ENCODE data around the gene USP26.
"Not testable (repeated sequence)": the region's sequence is repeated elsewhere in the genome, so short reads cannot be mapped to it uniquely, and the experiment has no call there.

The USP26 gene, protein sequence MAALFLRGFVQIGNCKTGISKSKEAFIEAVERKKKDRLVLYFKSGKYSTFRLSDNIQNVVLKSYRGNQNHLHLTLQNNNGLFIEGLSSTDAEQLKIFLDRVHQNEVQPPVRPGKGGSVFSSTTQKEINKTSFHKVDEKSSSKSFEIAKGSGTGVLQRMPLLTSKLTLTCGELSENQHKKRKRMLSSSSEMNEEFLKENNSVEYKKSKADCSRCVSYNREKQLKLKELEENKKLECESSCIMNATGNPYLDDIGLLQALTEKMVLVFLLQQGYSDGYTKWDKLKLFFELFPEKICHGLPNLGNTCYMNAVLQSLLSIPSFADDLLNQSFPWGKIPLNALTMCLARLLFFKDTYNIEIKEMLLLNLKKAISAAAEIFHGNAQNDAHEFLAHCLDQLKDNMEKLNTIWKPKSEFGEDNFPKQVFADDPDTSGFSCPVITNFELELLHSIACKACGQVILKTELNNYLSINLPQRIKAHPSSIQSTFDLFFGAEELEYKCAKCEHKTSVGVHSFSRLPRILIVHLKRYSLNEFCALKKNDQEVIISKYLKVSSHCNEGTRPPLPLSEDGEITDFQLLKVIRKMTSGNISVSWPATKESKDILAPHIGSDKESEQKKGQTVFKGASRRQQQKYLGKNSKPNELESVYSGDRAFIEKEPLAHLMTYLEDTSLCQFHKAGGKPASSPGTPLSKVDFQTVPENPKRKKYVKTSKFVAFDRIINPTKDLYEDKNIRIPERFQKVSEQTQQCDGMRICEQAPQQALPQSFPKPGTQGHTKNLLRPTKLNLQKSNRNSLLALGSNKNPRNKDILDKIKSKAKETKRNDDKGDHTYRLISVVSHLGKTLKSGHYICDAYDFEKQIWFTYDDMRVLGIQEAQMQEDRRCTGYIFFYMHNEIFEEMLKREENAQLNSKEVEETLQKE

DNA sequence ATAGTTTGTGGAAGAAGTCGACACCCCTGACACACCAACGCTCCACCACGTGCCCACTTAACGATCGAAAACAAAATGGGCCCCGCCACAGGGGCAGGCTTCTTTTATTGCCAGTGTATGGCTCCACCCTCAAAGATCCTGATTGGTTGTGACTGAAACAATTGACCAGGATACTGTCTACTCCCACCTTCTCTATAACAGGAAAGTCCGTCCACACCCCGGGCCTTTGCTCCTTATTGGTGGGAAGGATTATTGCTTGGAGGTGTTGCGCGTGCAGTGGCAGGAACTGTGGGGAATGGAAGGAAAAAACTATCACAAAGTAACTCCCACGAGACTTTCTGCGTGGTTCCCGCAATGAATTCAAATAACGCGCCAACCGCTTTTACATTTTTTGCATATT, at the start of gene USP26:
TSS of gene USP26 (minus strand) at position 79 of the 400 bp plus-strand sequence. CDS start 68,889 bp downstream, outside the sequence.
- no peak for DNase-seq
- intact Hi-C loops (cut with DNase I), result no loop called here

DNA sequence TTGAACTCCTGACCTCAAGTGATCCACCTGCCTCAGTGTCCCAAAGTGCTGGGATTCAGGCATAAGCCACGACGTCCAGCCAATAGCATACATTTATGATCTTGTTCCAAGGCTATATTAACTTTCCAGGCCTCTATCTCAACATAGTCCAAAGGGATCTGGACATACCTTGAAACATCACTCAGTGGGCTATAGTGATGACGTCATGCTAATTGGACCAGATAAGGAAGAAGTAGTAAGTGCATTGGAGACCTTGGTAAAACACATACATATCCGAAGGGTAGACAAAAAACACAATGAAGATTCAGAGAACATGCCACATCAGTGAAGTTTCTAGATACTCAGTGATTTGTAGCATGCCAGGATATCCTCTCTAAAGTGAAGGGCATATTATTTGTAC, 37.4 kb upstream of the USP26 start:
- intact Hi-C loops (cut with DNase I), result no loop called here
- DNase-seq, result no peak

DNA sequence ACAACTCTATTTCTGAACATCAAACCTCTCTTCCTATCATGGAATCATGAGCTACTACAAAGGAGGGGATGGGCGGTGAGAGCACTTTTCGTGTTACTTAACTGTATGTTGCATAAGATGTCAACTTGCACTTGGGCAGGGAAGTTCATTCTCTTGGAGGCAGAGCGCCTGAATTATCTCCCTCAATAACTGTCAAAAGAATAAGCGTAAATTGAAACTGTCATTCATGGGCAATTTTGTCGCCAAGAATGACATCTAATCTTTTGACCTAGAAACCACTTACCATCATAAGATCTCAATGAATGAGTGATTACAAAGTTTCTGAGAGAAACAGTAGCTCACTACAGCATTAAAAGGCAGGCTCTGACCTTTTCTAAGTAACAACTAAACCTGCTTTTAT, 23.5 kb upstream of the USP26 start:
- intact Hi-C loops (cut with DNase I), result no loop called here
- no peak for DNase-seq

DNA sequence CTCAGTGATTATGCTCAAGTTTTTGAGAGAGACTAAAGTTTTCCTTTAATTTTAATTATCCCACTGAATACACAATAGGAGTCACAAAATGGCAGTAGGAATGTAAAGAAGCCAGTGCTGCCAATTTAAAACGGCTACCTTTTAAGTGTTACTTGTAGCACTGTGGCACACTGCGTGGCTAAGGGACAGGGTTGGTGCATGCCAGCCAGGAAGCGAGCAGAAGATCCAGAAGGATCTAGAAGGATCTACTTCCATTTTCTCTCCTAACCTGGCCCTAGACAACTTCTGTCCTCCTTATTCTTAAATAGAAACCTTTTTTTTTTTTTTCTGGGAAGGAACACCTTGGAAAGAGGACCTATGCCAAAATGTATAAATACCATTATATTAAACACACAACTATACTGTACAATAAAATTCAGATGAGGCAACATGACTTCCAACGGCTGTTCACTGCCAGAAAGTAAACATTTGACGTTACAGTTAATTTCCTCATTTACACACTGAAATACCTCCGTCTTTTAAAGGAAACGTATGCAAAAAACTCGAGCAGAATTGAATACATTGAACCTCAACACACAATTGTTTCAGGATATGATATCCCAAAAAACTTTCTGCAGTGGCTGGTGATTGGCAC, 2.7 kb downstream of the USP26 start:
- DNase-seq, result no peak
- intact Hi-C loops (cut with DNase I), result no loop called here

DNA sequence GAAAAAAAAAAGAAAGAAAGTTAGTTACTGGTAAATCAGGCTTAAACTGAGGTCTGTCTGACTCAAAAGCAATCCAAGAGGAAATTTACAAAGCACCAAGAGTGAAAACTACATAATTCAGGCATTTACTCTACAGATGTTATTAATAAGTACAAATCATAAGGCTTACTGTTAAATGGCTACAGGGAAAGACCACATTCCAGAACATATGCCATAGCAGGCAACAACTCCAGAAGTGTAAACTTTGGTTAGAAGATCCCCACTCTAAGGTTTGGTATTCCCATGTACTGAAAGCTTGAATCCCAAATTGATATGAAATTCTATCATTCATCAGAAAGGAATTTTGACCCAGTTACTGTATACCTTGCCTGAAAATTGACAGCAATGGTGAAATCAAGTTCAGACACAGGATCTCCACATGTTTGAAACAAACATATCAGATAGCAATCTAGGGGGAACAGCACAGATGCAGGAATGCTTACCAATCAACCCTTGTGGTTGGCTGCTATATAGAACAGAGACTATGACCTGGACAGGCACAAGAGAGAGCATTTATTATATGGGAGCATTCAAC, 6.6 kb downstream of the USP26 start:
- intact Hi-C loops (cut with DNase I), result no loop called here
- no peak for DNase-seq

DNA sequence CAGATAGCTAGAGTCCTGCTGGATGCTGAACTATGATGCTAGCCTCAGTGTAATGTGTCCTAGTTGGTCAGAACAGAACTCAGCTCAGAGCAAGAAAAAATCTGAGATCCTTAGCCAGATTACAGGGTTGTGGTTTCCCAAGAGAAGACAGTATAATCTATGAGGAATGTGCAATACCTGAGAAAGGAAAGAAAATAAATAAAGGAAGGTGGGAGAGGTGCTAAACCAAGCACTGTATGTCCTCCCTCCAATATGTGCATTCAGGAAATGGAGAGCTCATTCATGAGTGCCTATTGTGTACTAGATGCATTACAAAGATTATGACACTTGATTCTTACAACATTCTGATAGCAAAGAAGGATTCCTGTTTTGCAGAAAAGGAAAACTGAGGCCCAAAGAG, 7.5 kb downstream of the USP26 start:
- no peak for DNase-seq
- intact Hi-C loops (cut with DNase I), result no loop called here

DNA sequence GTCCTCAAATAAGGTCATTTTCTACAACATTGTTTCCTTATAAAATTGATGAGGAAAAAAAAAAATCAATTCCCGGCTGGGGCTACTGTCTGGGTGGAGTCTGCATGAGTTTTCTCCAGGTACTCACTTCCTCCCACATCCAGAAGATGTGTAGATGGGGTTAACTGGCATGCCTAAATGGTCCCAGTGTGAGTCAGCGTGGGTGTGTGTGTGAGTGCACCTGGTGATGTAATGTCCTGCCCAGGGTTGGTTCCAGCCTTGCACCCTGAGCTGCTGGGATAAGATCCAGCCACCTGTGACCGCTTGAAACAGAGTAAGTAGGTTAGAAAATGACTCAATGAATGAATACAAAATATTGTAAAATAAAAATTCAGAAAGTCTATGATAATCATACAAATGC, 11.1 kb downstream of the USP26 start:
- no peak for DNase-seq
- intact Hi-C loops (cut with DNase I), result no loop called here

DNA sequence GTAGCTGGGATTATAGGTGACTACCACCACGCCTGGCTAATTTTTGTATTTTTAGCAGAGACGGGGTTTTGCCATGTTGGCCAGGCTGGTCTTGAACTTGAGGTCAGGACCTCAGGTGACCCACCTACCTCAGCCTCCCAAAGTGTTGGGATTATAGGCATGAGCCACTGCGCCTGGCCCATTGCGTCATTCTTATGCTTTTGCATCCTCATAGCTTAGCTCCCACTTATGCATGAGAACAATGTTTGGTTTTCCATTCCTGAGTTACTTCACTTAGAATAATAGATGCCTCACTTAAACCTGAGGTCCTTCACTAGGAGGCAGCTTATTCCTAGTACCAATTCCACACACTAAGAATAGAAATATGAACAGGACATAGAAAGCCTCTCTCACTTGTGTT, 11.9 kb downstream of the USP26 start:
- intact Hi-C loops (cut with DNase I); DNase-seq: not testable (repeated sequence)

DNA sequence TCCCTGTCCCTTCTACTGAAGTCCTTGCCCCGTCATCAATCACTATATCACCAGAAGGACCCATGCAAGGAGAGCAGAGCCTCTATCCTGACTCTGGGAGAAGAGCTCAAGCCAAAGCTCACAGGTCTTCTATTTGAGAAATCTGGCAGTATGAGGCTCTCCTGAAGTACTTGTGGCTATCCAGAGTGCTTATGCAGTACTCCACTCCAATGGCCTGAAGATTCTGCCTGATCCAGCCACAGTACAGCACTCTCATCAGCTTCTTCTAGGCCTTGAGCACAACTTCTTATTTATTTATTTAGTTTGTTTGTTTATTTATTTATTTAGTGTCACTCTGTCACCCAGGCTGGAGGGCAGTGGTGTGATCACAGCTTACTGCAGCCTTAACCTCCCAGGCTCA, 13.0 kb downstream of the USP26 start:
- DNase-seq, result no peak
- intact Hi-C loops (cut with DNase I), result no loop called here

DNA sequence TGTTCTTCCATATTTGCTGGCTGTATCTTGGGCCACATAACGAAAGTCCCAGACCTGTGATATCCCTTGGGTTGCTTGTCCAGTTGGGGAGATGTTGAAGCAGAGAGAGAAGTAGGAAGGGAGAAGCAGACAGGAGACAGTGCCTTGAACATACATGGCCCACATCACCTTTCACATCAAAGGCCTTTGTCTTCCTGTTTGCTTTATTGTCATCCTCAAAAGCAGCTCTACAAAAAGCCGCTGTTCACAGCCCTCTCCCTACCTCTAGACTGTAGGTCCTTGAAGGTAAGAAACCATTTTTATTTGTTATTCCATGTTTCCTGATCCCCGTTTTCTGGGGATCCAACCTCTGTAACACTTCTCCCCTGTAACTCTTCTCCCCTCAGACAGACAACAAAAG, 14.9 kb downstream of the USP26 start:
- no peak for DNase-seq
- intact Hi-C loops (cut with DNase I), result no loop called here

DNA sequence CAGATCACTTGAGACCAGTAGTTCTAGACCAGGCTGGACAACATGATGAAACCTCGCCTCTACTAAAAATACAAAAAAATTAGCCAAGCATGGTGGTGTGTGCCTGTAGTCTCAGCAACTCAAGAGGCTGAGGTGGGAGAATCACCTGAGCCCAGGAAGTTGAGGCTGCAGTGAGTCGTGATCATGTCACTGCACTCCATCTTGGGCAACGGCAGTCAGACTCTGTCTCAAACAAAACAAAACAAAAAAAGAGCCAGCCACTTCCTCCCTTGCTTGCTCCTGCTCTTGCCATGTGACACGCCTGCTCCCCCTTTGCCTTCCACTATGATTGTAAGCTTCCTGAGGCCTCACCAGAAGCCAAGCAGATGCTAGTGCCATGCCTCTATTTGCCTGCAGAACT, 19.1 kb downstream of the USP26 start:
- DNase-seq; intact Hi-C loops (cut with DNase I): not testable (repeated sequence)

DNA sequence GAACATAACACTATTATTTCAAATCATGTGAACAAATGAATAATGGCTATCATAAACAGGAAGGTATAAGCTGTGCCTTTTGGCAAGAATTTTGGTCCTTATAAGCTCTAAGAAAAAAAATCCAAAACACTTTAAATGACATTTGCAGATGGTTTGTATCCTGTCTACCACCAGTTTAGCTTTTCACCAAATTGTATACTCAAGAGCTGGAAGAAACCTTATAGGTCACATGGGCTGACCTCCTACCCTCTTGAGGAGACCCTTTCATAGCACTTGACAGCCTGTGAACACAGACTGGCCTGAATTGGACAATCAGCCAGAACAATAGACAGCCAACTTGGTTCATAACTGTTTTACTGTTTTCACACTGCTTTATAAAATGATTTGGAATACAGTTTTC, 24.3 kb downstream of the USP26 start:
- intact Hi-C loops (cut with DNase I), result no loop called here
- no peak for DNase-seq

DNA sequence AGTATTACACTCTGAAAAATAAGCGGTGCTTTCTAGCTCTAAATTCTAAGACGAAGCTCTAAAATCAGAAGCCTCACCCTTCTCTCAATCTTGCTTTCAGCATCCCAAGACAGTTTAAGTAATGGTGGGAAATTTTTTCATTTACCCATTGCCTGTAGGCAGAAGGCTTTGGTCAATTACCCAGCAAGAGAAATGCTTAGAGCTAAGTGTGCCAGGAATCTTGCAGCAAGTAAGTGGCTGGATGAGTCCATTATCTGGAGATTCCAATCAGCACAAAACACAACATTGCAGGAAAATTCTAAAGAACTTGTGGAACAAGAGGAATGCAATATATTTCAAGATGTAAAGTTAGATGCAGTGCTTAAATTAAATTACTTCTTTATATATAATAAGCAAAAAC, 28.4 kb downstream of the USP26 start:
- no peak for DNase-seq
- intact Hi-C loops (cut with DNase I), result no loop called here

DNA sequence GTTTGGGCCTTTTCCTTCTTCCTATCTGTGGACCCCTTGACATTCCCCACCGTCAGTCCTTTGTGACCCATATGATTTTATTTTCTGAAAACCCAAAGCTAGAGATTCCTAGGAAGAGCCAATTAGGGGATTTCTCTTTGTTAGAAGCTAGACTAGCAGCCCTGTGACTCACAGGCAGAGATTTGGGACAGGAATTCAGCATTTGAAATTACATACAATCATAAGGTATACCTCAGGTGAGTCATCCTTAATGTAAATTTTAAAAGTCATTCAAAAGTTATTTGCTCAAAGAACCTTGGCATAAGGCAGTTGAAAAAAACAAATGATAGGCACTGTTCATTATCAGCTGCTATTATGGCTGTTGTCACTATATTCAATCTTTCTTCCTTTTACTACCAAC, 40.6 kb downstream of the USP26 start:
- DNase-seq, result no peak
- intact Hi-C loops (cut with DNase I), result no loop called here

DNA sequence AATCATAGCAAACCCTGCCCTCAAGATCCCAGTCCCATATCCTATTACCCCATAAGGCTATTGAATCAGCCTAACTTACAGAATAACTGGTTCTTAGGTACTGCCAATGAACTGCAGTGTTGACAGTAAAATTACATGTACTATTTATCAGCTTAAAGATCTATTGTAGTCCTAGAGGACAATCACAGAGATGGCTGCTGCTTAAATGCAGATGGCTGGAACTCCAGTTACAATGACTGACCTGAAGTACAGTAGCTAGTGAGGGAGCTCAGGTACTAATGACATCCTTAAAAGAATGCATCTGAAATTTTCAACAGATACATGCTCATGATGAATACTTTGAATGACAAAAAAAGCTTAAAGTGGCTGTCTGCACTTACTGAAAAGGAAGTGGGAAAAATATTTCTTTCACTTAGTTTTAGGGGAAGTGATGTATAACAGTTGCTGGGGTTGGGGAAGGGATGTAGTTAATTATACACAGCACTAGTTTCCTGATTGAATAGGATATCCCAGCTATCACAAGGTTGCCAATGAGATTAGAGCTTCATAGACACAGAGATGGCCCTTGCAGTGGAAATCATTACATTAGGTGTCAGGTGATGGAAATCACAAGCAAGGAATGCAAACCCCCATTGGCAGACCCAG, 42.0 kb downstream of the USP26 start:
- intact Hi-C loops (cut with DNase I), result no loop called here
- DNase-seq, result no peak

DNA sequence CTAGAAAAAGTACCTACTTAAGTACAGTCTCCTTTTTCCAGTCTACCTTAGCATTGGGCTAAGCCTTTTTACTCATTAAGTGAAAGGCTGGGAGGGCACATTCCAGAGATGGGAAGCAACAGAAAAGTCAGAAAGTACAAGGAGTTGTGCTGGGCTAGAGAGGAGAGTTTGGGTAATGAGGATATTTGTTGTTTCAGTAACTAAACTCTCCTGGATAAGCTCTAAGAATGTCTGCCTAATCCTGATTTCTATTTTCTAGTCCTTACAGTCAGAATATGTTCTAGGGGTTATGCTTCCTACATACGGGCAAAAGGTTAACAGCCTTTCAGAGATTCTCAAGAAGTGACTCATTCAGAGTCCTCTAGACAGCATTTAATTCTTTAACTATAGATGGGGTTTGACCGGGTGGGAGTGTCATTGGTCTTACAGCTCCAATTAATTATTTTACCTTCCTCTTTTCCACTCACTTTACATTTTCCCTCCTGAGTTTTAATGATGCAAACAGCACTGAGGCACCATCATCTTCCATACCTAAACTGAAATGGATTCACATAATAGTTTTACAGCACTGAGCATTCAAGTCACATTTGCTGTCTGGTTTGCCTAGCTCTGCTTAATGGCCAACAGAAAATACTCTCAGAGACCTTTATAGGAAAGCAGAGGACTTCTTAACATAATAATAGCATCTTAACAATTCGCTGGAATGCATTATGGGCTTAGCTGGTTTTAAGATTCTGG, 42.9 kb downstream of the USP26 start:
- DNase-seq, result no peak
- intact Hi-C loops (cut with DNase I), result no loop called here

DNA sequence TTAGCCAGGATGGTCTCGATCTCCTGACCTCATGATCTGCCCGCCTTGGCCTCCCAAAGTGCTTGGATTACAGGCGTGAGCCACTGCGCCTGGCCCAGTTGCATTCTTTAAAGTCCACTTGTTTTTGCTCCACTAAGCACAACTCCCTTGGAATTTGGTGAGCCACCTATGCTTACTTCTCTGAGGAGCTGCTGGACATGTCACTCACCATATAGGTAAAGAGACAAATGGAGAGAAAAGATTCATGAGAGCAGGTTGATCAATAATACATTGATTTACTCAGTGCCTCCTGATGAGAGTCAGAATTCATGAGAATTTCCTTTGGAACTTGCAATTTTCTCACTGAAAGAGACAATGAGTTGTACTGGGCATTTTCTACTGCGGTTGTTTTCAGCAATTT, 48.2 kb downstream of the USP26 start:
- intact Hi-C loops (cut with DNase I), result no loop called here
- DNase-seq, result no peak

DNA sequence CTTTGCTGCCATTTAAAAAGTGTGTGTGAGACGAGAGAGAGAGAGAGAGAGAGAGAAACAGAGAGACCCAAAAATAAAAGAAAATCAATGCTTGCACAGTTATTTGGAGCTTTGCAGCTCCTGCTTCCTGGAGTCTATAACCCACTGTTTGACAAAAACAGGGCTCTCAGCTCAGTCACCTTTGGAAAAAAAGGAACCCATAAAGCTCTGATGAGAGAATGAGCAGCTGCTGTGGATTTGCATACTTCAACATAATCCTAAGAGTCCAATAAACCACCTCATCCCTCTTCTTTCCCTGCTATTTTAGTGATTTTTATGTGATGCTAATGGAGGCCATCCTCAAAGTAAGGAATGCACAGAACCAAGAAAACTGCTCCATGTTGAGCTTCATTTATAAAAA, 50.3 kb downstream of the USP26 start:
- DNase-seq, result no peak
- intact Hi-C loops (cut with DNase I), result no loop called here

DNA sequence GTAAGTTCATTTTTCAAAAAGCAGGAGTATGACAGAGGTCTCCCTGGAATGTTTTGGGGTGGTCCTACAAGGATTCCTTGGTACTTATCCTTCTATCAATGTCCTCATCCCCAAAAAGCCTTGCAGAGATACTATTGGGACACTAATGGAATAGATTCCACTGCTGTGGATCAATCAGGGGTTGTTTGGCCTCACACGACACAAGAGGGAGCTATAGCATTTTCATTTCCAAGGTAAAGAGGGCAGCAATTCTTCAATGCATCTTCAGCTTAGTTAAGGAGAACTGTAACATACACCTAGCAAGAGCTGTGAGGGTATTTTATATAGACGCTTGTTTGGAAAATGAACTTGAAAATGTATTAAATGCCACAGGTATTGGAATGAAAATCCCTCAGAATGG, 50.9 kb downstream of the USP26 start:
- intact Hi-C loops (cut with DNase I), result no loop called here
- DNase-seq, result no peak

Measured in head of caudate nucleus (tissue), 42 donors.